ENCODE measurements around the gene CYP3A4. TPM values are rescaled to one million over a fixed set of nuclear protein-coding genes. Genes with fewer than 3 reads are reported as not detected.
A peak's percentile ranks its signal among the peaks of the same experiment; 100 is the strongest.
"Not testable (repeated sequence)": the region's sequence is repeated elsewhere in the genome, so short reads cannot be mapped to it uniquely, and the experiment has no call there.

The CYP3A4 gene
- total and polyA plus RNA-seq, 2 of the 13 experiments (the other 11 are each of a cell fraction or from before 2014, with no cell fraction given): 0.11 to 0.24 TPM

- TF ChIP-seq THRA (CRISPR knock-in tag; IDR thresholded peaks at IDR 0.05; ENCODE audit: borderline replicate concordance) (peak; percentile 1; the same call in 1 of the 2 replicates), ZNF253 (CRISPR knock-in tag; IDR thresholded peaks at IDR 0.05; ENCODE audit: borderline replicate concordance) (no peak), MIXL1 (CRISPR knock-in tag; IDR thresholded peaks at IDR 0.05) (peak; percentile 61; the same call in 1 of the 2 replicates), RCOR2 (CRISPR knock-in tag; IDR thresholded peaks at IDR 0.05) (no peak), ZBTB7B (CRISPR knock-in tag; IDR thresholded peaks at IDR 0.05) (peak; percentile 54; the same call in 1 of the 2 replicates)
Observed at GRCh38 chr7:99729486-99730237, 54.3 kb downstream of the CYP3A4 start (continued).

GRCh38 chr7:99728615-99729014, 55.4 kb downstream of the CYP3A4 start:
- H3K36me3 ChIP-seq (replicated peaks in 1 of 2; ENCODE audit: control insufficient read depth in 1 of 2, insufficient read depth in 2 of 2, low read length in 2 of 2): no peaks in the 10 kb centered on the region
- no peak overlapping the region for H2AFZ ChIP-seq (ENCODE audit: low read length)
- intact Hi-C loops (cut with micrococcal nuclease; ENCODE audit: unreplicated experiment): loop anchor here (1.0 kb wide), 1 partner anchor 34 kb away; no protein-coding TSS in a partner anchor
- no TSS peak for BruUV-seq (replicated peaks)
- H3K9ac ChIP-seq (ENCODE audit: insufficient read depth, low read depth, low read length): no peak overlapping the region
- no peak for TF ChIP-seq ZNF441 (CRISPR knock-in tag; IDR thresholded peaks at IDR 0.05; ENCODE audit: borderline replicate concordance)
- TF ChIP-seq ZNF720 (CRISPR knock-in tag; IDR thresholded peaks at IDR 0.05): no peak
- no peak for TF ChIP-seq ATF7-NPFF (CRISPR knock-in tag; IDR thresholded peaks at IDR 0.05; ENCODE audit: low read depth)
- H3K4me2 ChIP-seq (ENCODE audit: low read depth, low read length): no peak overlapping the region
- peaks cover 59% of the 10 kb centered on the region for H3K4me1 ChIP-seq (ENCODE audit: insufficient read depth, low read length)
- ATAC-seq: no peak
- no peak overlapping the region for H3K4me3 ChIP-seq (replicated peaks in 1 of 3; ENCODE audit: insufficient read depth in 1 of 3, low read depth in 2 of 3, low read length in 3 of 3)
- H4K20me1 ChIP-seq (ENCODE audit: insufficient read depth, low read length): no peaks in the 10 kb centered on the region
- CTCF ChIA-PET (ENCODE audit: low intra/inter-chr PET ratio, low total read pairs): no interaction called here
- 96% methylated on average over 2 of the region's 2 CpGs for WGBS (ENCODE audit: low lambda C conversion rate)
- no peaks in the 10 kb centered on the region for H3K79me2 ChIP-seq (ENCODE audit: insufficient read depth, low read length)
- in situ Hi-C loops (cut with HindIII; ENCODE audit: extremely low pct_ligation_motif_present, low pct_unique_long_range_greater_than_20kb): no loop called here
- no peak for DNase-seq (ENCODE audit: low spot score)
- no peaks in the 10 kb centered on the region for H3K27me3 ChIP-seq (ENCODE audit: control insufficient read depth in 1 of 2, insufficient read depth in 2 of 2, low read length in 2 of 2)
- no peaks in the 10 kb centered on the region for H3K9me3 ChIP-seq (ENCODE audit: low read length)
- POLR2A ChIA-PET: interaction anchor here (1.6 to 4.5 kb wide), 2 partner anchors 35 to 191 kb away, joined by 5 to 26 read pairs; partner anchors contain the start of gene TRIM4
- FAIRE-seq: no peak
- peak overlapping the region; percentile 91 for H3K27ac ChIP-seq (ENCODE audit: extremely low read length, insufficient read depth, low read length)

GRCh38 chr7:99723201-99723600, 60.8 kb downstream of the CYP3A4 start:
- WGBS (ENCODE audit: low lambda C conversion rate): 100% methylated on average over 6 of the region's 6 CpGs
- H3K4me1 ChIP-seq (ENCODE audit: insufficient read depth, low read length): peaks cover 29% of the 10 kb centered on the region
- BruUV-seq (replicated peaks); H3K9me3 ChIP-seq (ENCODE audit: low read length); H4K20me1 ChIP-seq (ENCODE audit: insufficient read depth, low read length); H3K4me2 ChIP-seq (ENCODE audit: low read depth, low read length); ATAC-seq; intact Hi-C loops (cut with micrococcal nuclease; ENCODE audit: unreplicated experiment); H3K36me3 ChIP-seq (replicated peaks in 1 of 2; ENCODE audit: control insufficient read depth in 1 of 2, insufficient read depth in 2 of 2, low read length in 2 of 2); H3K27me3 ChIP-seq (ENCODE audit: control insufficient read depth in 1 of 2, insufficient read depth in 2 of 2, low read length in 2 of 2); CTCF ChIA-PET (ENCODE audit: low intra/inter-chr PET ratio, low total read pairs); DNase-seq (ENCODE audit: low spot score); H3K27ac ChIP-seq (ENCODE audit: extremely low read length, insufficient read depth, low read length); FAIRE-seq; H3K79me2 ChIP-seq (ENCODE audit: insufficient read depth, low read length); POLR2A ChIA-PET; H3K4me3 ChIP-seq (replicated peaks in 1 of 3; ENCODE audit: insufficient read depth in 1 of 3, low read depth in 2 of 3, low read length in 3 of 3); in situ Hi-C loops (cut with HindIII; ENCODE audit: extremely low pct_ligation_motif_present, low pct_unique_long_range_greater_than_20kb); H3K9ac ChIP-seq (ENCODE audit: insufficient read depth, low read depth, low read length); H2AFZ ChIP-seq (ENCODE audit: low read length): not testable (repeated sequence)

Data from HepG2 (cell line).